ENCODE data around the gene HBM.

DNA sequence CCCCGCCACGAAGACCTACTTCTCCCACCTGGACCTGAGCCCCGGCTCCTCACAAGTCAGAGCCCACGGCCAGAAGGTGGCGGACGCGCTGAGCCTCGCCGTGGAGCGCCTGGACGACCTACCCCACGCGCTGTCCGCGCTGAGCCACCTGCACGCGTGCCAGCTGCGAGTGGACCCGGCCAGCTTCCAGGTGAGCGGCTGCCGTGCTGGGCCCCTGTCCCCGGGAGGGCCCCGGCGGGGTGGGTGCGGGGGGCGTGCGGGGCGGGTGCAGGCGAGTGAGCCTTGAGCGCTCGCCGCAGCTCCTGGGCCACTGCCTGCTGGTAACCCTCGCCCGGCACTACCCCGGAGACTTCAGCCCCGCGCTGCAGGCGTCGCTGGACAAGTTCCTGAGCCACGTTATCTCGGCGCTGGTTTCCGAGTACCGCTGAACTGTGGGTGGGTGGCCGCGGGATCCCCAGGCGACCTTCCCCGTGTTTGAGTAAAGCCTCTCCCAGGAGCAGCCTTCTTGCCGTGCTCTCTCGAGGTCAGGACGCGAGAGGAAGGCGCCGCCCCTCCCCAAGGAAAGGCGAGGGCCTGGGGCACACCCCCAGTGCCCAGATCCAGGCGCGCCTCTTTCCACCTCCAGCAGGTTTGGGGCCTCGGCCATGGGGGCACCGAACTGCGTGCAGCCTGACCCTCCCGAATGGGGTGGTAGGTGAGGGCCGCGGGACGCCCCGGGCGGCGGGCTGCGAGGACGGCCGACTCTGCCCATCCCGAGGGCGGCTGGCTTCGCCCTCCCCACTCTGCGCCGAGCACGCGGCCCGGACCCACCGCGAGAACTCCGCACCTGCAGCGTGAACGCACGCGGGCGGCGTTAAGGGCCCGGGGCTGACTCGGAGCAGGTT is 15.1 kb downstream of the HBM start:
- TF ChIP-seq ISL1 (CRISPR knock-in tag; IDR thresholded peaks at IDR 0.05) (no peak), GLIS3 (CRISPR knock-in tag; IDR thresholded peaks at IDR 0.05) (no peak), ZC3H10 (CRISPR knock-in tag; IDR thresholded peaks at IDR 0.05) (no peak), TCF4 (CRISPR knock-in tag; IDR thresholded peaks at IDR 0.05; ENCODE audit: borderline replicate concordance) (no peak), CREB5 (CRISPR knock-in tag; IDR thresholded peaks at IDR 0.05; ENCODE audit: low read depth) (no peak), ZNF70 (CRISPR knock-in tag; IDR thresholded peaks at IDR 0.05) (no peak), TOX (CRISPR knock-in tag; IDR thresholded peaks at IDR 0.05; ENCODE audit: borderline replicate concordance) (no peak), ZNF8 (CRISPR knock-in tag; IDR thresholded peaks at IDR 0.05) (no peak), PATZ1 (CRISPR knock-in tag; IDR thresholded peaks at IDR 0.05; ENCODE audit: borderline replicate concordance) (no peak), ESRRG (CRISPR knock-in tag; IDR thresholded peaks at IDR 0.05) (no peak), BACH2 (CRISPR knock-in tag; IDR thresholded peaks at IDR 0.05; ENCODE audit: borderline replicate concordance) (no peak), ZFP3 (CRISPR knock-in tag; IDR thresholded peaks at IDR 0.05) (no peak)
- TF ChIP-seq, protein P1, sequence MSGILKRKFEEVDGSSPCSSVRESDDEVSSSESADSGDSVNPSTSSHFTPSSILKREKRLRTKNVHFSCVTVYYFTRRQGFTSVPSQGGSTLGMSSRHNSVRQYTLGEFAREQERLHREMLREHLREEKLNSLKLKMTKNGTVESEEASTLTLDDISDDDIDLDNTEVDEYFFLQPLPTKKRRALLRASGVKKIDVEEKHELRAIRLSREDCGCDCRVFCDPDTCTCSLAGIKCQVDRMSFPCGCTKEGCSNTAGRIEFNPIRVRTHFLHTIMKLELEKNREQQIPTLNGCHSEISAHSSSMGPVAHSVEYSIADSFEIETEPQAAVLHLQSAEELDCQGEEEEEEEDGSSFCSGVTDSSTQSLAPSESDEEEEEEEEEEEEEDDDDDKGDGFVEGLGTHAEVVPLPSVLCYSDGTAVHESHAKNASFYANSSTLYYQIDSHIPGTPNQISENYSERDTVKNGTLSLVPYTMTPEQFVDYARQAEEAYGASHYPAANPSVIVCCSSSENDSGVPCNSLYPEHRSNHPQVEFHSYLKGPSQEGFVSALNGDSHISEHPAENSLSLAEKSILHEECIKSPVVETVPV (CRISPR knock-in tag; IDR thresholded peaks at IDR 0.05), result no peak
- TF ChIP-seq, protein P2, sequence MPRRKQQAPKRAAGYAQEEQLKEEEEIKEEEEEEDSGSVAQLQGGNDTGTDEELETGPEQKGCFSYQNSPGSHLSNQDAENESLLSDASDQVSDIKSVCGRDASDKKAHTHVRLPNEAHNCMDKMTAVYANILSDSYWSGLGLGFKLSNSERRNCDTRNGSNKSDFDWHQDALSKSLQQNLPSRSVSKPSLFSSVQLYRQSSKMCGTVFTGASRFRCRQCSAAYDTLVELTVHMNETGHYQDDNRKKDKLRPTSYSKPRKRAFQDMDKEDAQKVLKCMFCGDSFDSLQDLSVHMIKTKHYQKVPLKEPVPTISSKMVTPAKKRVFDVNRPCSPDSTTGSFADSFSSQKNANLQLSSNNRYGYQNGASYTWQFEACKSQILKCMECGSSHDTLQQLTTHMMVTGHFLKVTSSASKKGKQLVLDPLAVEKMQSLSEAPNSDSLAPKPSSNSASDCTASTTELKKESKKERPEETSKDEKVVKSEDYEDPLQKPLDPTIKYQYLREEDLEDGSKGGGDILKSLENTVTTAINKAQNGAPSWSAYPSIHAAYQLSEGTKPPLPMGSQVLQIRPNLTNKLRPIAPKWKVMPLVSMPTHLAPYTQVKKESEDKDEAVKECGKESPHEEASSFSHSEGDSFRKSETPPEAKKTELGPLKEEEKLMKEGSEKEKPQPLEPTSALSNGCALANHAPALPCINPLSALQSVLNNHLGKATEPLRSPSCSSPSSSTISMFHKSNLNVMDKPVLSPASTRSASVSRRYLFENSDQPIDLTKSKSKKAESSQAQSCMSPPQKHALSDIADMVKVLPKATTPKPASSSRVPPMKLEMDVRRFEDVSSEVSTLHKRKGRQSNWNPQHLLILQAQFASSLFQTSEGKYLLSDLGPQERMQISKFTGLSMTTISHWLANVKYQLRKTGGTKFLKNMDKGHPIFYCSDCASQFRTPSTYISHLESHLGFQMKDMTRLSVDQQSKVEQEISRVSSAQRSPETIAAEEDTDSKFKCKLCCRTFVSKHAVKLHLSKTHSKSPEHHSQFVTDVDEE (CRISPR knock-in tag; IDR thresholded peaks at IDR 0.05), result no peak

All from SK-N-SH treated with all-trans-retinoic acid at 6 μM for 48 hours (cell line).